ENCODE measurements around the gene GCLC. TPM values are rescaled to one million over a fixed set of nuclear protein-coding genes. Genes with fewer than 3 reads are reported as not detected.

The GCLC gene
- total and polyA plus RNA-seq, 10 of the 15 experiments (the other 5 are each of a cell fraction or from before 2014, with no cell fraction given) = 6.5 to 23.6 (median 12.5) TPM

- no peaks in the 10 kb centered on the region for H3K36me3 ChIP-seq (ENCODE audit: control insufficient read depth in 2 of 2, insufficient read depth in 2 of 2, low read length in 1 of 2)
- H4K20me1 ChIP-seq (ENCODE audit: control insufficient read depth, insufficient read depth) = no peaks in the 10 kb centered on the region
- no peak overlapping the region for H3K27ac ChIP-seq (ENCODE audit: control insufficient read depth, insufficient read depth)
- H3K79me2 ChIP-seq (ENCODE audit: control insufficient read depth, insufficient read depth, low read length) = no peaks in the 10 kb centered on the region
- H3K9ac ChIP-seq (ENCODE audit: control insufficient read depth, insufficient read depth, low read length) = no peak overlapping the region
- no peak overlapping the region for H3K4me3 ChIP-seq
- RAD21 ChIA-PET (ENCODE audit: unreplicated experiment) = no interaction called here
- POLR2A ChIA-PET = interaction anchor here (0.6 kb wide), 1 partner anchor 1132 kb away, joined by 8 read pairs; no protein-coding TSS in a partner anchor
- no peak overlapping the region for H3K4me2 ChIP-seq (ENCODE audit: control insufficient read depth, insufficient read depth)
- WGBS (ENCODE audit: insufficient coverage, insufficient replicate concordance, low lambda C conversion rate, missing lambda C conversion rate) = 98% methylated on average over 5 of the region's 5 CpGs
- FAIRE-seq (no peak), ATAC-seq (no peak), DNase-seq (ENCODE audit: low read depth, low spot score) (no peak)
- in situ Hi-C loops (cut with MboI) (no loop called here), intact Hi-C loops (cut with micrococcal nuclease; ENCODE audit: unreplicated experiment) (no loop called here)
- no TSS peak for BruUV-seq (replicated peaks)
- SMC1A ChIA-PET (ENCODE audit: uncharacterized antibody, unreplicated experiment) = no interaction called here
- H3K4me1 ChIP-seq (ENCODE audit: control insufficient read depth, insufficient read depth, low read length) = peaks cover 10% of the 10 kb centered on the region
- H2AFZ ChIP-seq (ENCODE audit: control insufficient read depth, low read depth, low read length) = no peak overlapping the region
- H3K27me3 ChIP-seq (replicated peaks in 1 of 2; ENCODE audit: control insufficient read depth in 2 of 2, insufficient read depth in 2 of 2, low read length in 1 of 2) = no peaks in the 10 kb centered on the region
- CTCF ChIA-PET = no interaction called here
- H3K9me3 ChIP-seq (replicated peaks; ENCODE audit: control insufficient read depth, insufficient read depth, low read length) = no peaks in the 10 kb centered on the region
- TF ChIP-seq ZNF384 (IDR thresholded peaks at IDR 0.05; ENCODE audit: borderline replicate concordance, low read depth, low read length) = no peak
Measured at GRCh38 chr6:53529324-53530036, 15.4 kb downstream of the GCLC start.

- CTCF ChIA-PET = interaction anchor here (1.2 kb wide), 1 partner anchor 35 kb away, joined by 3 read pairs; no protein-coding TSS in a partner anchor
- H3K27me3 ChIP-seq (replicated peaks in 1 of 2; ENCODE audit: control insufficient read depth in 2 of 2, insufficient read depth in 2 of 2, low read length in 1 of 2) = no peaks in the 10 kb centered on the region
- H3K79me2 ChIP-seq (ENCODE audit: control insufficient read depth, insufficient read depth, low read length) = no peaks in the 10 kb centered on the region
- H4K20me1 ChIP-seq (ENCODE audit: control insufficient read depth, insufficient read depth) = no peaks in the 10 kb centered on the region
- H3K4me3 ChIP-seq = no peak overlapping the region
- H3K9ac ChIP-seq (ENCODE audit: control insufficient read depth, insufficient read depth, low read length) = no peak overlapping the region
- SMC1A ChIA-PET (ENCODE audit: uncharacterized antibody, unreplicated experiment) = interaction anchor here (1.7 kb wide), 1 partner anchor 9 kb away, joined by 3 read pairs; no protein-coding TSS in a partner anchor
- intact Hi-C loops (cut with micrococcal nuclease; ENCODE audit: unreplicated experiment) = no loop called here
- no peaks in the 10 kb centered on the region for H3K9me3 ChIP-seq (replicated peaks; ENCODE audit: control insufficient read depth, insufficient read depth, low read length)
- H3K4me1 ChIP-seq (ENCODE audit: control insufficient read depth, insufficient read depth, low read length) = peaks cover 10% of the 10 kb centered on the region
- no peak for FAIRE-seq
- RAD21 ChIA-PET (ENCODE audit: unreplicated experiment) = no interaction called here
- H3K4me2 ChIP-seq (ENCODE audit: control insufficient read depth, insufficient read depth) = no peak overlapping the region
- in situ Hi-C loops (cut with MboI) = no loop called here
- no peaks in the 10 kb centered on the region for H3K36me3 ChIP-seq (ENCODE audit: control insufficient read depth in 2 of 2, insufficient read depth in 2 of 2, low read length in 1 of 2)
- DNase-seq (ENCODE audit: low read depth, low spot score) = no peak
- POLR2A ChIA-PET = no interaction called here
- H2AFZ ChIP-seq (ENCODE audit: control insufficient read depth, low read depth, low read length) = no peak overlapping the region
- no peak overlapping the region for H3K27ac ChIP-seq (ENCODE audit: control insufficient read depth, insufficient read depth)
- no peak for ATAC-seq
- no TSS peak for BruUV-seq (replicated peaks)
- TF ChIP-seq USF2 (IDR thresholded peaks at IDR 0.05; ENCODE audit: borderline replicate concordance, low read depth, low read length) = no peak
- TF ChIP-seq EZH2 (IDR thresholded peaks at IDR 0.05; ENCODE audit: borderline replicate concordance, control insufficient read depth, low read depth, low read length) = no peak
- TF ChIP-seq, protein P1, sequence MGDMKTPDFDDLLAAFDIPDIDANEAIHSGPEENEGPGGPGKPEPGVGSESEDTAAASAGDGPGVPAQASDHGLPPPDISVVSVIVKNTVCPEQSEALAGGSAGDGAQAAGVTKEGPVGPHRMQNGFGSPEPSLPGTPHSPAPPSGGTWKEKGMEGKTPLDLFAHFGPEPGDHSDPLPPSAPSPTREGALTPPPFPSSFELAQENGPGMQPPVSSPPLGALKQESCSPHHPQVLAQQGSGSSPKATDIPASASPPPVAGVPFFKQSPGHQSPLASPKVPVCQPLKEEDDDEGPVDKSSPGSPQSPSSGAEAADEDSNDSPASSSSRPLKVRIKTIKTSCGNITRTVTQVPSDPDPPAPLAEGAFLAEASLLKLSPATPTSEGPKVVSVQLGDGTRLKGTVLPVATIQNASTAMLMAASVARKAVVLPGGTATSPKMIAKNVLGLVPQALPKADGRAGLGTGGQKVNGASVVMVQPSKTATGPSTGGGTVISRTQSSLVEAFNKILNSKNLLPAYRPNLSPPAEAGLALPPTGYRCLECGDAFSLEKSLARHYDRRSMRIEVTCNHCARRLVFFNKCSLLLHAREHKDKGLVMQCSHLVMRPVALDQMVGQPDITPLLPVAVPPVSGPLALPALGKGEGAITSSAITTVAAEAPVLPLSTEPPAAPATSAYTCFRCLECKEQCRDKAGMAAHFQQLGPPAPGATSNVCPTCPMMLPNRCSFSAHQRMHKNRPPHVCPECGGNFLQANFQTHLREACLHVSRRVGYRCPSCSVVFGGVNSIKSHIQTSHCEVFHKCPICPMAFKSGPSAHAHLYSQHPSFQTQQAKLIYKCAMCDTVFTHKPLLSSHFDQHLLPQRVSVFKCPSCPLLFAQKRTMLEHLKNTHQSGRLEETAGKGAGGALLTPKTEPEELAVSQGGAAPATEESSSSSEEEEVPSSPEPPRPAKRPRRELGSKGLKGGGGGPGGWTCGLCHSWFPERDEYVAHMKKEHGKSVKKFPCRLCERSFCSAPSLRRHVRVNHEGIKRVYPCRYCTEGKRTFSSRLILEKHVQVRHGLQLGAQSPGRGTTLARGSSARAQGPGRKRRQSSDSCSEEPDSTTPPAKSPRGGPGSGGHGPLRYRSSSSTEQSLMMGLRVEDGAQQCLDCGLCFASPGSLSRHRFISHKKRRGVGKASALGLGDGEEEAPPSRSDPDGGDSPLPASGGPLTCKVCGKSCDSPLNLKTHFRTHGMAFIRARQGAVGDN (IDR thresholded peaks at IDR 0.05) = no peak
- TF ChIP-seq SMARCA5 (IDR thresholded peaks at IDR 0.05) = no peak
- TF ChIP-seq, protein P2, sequence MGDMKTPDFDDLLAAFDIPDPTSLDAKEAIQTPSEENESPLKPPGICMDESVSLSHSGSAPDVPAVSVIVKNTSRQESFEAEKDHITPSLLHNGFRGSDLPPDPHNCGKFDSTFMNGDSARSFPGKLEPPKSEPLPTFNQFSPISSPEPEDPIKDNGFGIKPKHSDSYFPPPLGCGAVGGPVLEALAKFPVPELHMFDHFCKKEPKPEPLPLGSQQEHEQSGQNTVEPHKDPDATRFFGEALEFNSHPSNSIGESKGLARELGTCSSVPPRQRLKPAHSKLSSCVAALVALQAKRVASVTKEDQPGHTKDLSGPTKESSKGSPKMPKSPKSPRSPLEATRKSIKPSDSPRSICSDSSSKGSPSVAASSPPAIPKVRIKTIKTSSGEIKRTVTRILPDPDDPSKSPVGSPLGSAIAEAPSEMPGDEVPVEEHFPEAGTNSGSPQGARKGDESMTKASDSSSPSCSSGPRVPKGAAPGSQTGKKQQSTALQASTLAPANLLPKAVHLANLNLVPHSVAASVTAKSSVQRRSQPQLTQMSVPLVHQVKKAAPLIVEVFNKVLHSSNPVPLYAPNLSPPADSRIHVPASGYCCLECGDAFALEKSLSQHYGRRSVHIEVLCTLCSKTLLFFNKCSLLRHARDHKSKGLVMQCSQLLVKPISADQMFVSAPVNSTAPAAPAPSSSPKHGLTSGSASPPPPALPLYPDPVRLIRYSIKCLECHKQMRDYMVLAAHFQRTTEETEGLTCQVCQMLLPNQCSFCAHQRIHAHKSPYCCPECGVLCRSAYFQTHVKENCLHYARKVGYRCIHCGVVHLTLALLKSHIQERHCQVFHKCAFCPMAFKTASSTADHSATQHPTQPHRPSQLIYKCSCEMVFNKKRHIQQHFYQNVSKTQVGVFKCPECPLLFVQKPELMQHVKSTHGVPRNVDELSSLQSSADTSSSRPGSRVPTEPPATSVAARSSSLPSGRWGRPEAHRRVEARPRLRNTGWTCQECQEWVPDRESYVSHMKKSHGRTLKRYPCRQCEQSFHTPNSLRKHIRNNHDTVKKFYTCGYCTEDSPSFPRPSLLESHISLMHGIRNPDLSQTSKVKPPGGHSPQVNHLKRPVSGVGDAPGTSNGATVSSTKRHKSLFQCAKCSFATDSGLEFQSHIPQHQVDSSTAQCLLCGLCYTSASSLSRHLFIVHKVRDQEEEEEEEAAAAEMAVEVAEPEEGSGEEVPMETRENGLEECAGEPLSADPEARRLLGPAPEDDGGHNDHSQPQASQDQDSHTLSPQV (IDR thresholded peaks at IDR 0.05) = no peak
Measured at GRCh38 chr6:53528107-53528506, 16.8 kb downstream of the GCLC start.

Data from GM12878 (cell line).